SK-N-SH treated with all-trans-retinoic acid at 6 μM for 48 hours (cell line): ENCODE data around the gene SEMA4D.

ENCODE experiments used
- ATAC-seq: fragments of 200-7000 bp; cut with Tn5 transposase; 3 replicates; pipeline ENCODE4 v1.9.1; 2020; ENCODE audit warnings: mild to moderate bottlenecking, moderate library complexity
- ARNTL ChIP-seq: fragments of 450-650 bp; formaldehyde crosslinking; IDR thresholded peaks from 2 replicates; pipeline ENCODE4 v1.5.0; 2020; ENCODE audit warnings: low read depth, mild to moderate bottlenecking, moderate library complexity, borderline replicate concordance
- BACH2 ChIP-seq: fragments of 250-450 bp; sonication (Bioruptor Pico); IDR thresholded peaks from 2 replicates; pipeline ENCODE4 v1.9.0; 2021; ENCODE audit warnings: mild to moderate bottlenecking, borderline replicate concordance
- CREB5 ChIP-seq: fragments of 250-450 bp; sonication (Bioruptor Pico); IDR thresholded peaks from 2 replicates; pipeline ENCODE4 v1.5.1; 2020; ENCODE audit warnings: low read depth, mild to moderate bottlenecking, moderate library complexity
- ESRRG ChIP-seq: fragments of 250-450 bp; sonication (Bioruptor Pico); IDR thresholded peaks from 2 replicates; pipeline ENCODE4 v1.6.1; 2021; ENCODE audit warnings: mild to moderate bottlenecking
- GLIS3 ChIP-seq: fragments of 250-450 bp; sonication (Bioruptor Pico); IDR thresholded peaks from 2 replicates; pipeline ENCODE4 v1.5.0; 2020; ENCODE audit warnings: mild to moderate bottlenecking, moderate library complexity
- OSR1 ChIP-seq: fragments of 250-450 bp; sonication (Bioruptor Pico); IDR thresholded peaks from 2 replicates; pipeline ENCODE4 v1.8.0; 2022; ENCODE audit warnings: moderate library complexity, mild to moderate bottlenecking, inconsistent platforms
- PPARA ChIP-seq: fragments of 250-450 bp; sonication (Bioruptor Pico); IDR thresholded peaks from 2 replicates; pipeline ENCODE4 v1.5.0; 2020; ENCODE audit warnings: mild to moderate bottlenecking, borderline replicate concordance
- RARB ChIP-seq: fragments of 250-450 bp; sonication (Bioruptor Pico); IDR thresholded peaks from 2 replicates; pipeline ENCODE4 v1.8.0; 2021; ENCODE audit warnings: mild to moderate bottlenecking, moderate library complexity
- TCF4 ChIP-seq: fragments of 250-450 bp; sonication (Bioruptor Pico); IDR thresholded peaks from 2 replicates; pipeline ENCODE4 v1.8.0; 2021; ENCODE audit warnings: mild to moderate bottlenecking, moderate library complexity, borderline replicate concordance
- TOX ChIP-seq: fragments of 250-450 bp; sonication (Bioruptor Pico); IDR thresholded peaks from 2 replicates; pipeline ENCODE4 v1.8.0; 2021; ENCODE audit warnings: mild to moderate bottlenecking, moderate library complexity, borderline replicate concordance
- ZC3H10 ChIP-seq: fragments of 250-450 bp; sonication (Bioruptor Pico); IDR thresholded peaks from 2 replicates; pipeline ENCODE4 v1.5.1; 2021; ENCODE audit warnings: mild to moderate bottlenecking, moderate library complexity
- ZFP3 ChIP-seq: fragments of 250-450 bp; sonication (Bioruptor Pico); IDR thresholded peaks from 2 replicates; pipeline ENCODE4 v1.5.0; 2020; ENCODE audit warnings: mild to moderate bottlenecking, moderate library complexity
- ZFP30 ChIP-seq: fragments of 450-650 bp; formaldehyde crosslinking; IDR thresholded peaks from 2 replicates; pipeline ENCODE4 v1.5.0; 2022; ENCODE audit warnings: mild to moderate bottlenecking, moderate library complexity
- ZNF565 ChIP-seq: fragments of 450-650 bp; formaldehyde crosslinking; conservative IDR thresholded peaks from 2 replicates; pipeline ENCODE4 v1.5.0; 2020; ENCODE audit warnings: low read depth, mild to moderate bottlenecking, moderate library complexity
- ZNF70 ChIP-seq: fragments of 450-650 bp; formaldehyde crosslinking; IDR thresholded peaks from 2 replicates; pipeline ENCODE4 v1.5.0; 2020; ENCODE audit warnings: mild to moderate bottlenecking, moderate library complexity
- ZNF8 ChIP-seq: fragments of 450-650 bp; formaldehyde crosslinking; IDR thresholded peaks from 2 replicates; pipeline ENCODE4 v1.5.0; 2020; ENCODE audit warnings: mild to moderate bottlenecking, moderate library complexity
- TF ChIP-seq, protein P1 (sequence below): fragments of 250-450 bp; sonication (Bioruptor Pico); IDR thresholded peaks from 2 replicates; pipeline ENCODE4 v1.8.0; 2021; ENCODE audit warnings: low read depth, mild to moderate bottlenecking, moderate library complexity, borderline replicate concordance
- TF ChIP-seq, protein P2 (sequence below): fragments of 250-450 bp; sonication (Bioruptor Pico); IDR thresholded peaks from 2 replicates; pipeline ENCODE4 v1.5.1; 2021; ENCODE audit warnings: mild to moderate bottlenecking, moderate library complexity
- TF ChIP-seq, protein P3 (sequence below): fragments of 250-450 bp; sonication (Bioruptor Pico); IDR thresholded peaks from 2 replicates; pipeline ENCODE4 v1.8.0; 2020; ENCODE audit warnings: mild to moderate bottlenecking, moderate library complexity, borderline replicate concordance
- TF ChIP-seq, protein P4 (sequence below): fragments of 250-450 bp; sonication (Bioruptor Pico); IDR thresholded peaks from 2 replicates; pipeline ENCODE4 v1.5.0; 2020; ENCODE audit warnings: mild to moderate bottlenecking, moderate library complexity

The SEMA4D gene

GRCh38 chr9:89347651-89348050, 150.3 kb downstream of the SEMA4D start (continued):
- TF ChIP-seq OSR1 (CRISPR knock-in tag): no peak
- TF ChIP-seq ZC3H10 (CRISPR knock-in tag): no peak
- TF ChIP-seq, all 23 proteins: peak for 0

DNA sequence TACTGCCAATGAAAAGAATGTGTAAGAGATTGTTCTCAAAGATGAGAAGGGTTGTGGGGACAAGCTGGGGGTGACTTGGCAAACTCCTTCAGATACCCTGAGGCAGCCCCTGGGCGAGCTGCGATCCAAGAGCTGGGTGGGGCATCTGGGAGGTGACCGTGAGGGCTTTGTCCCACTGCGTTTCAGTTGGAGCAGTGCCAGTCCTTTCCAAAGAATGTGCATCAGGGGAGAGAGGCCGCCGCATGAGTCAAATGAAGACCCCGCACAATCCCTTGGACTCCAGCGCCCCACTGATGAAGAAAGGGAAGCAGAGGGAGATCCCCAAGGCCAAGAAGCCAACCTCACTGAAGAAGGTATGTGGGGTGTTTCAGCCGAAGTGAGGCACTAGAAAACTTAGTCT, 151.2 kb downstream of the SEMA4D start:
- no peak for ATAC-seq
- TF ChIP-seq ZFP30 (CRISPR knock-in tag): no peak
- TF ChIP-seq ZNF565 (CRISPR knock-in tag): no peak
- no peak for TF ChIP-seq TOX (CRISPR knock-in tag)
- no peak for TF ChIP-seq RARB (CRISPR knock-in tag)
- TF ChIP-seq ARNTL (CRISPR knock-in tag): no peak
- no peak for TF ChIP-seq CREB5 (CRISPR knock-in tag)
- TF ChIP-seq, protein P1, sequence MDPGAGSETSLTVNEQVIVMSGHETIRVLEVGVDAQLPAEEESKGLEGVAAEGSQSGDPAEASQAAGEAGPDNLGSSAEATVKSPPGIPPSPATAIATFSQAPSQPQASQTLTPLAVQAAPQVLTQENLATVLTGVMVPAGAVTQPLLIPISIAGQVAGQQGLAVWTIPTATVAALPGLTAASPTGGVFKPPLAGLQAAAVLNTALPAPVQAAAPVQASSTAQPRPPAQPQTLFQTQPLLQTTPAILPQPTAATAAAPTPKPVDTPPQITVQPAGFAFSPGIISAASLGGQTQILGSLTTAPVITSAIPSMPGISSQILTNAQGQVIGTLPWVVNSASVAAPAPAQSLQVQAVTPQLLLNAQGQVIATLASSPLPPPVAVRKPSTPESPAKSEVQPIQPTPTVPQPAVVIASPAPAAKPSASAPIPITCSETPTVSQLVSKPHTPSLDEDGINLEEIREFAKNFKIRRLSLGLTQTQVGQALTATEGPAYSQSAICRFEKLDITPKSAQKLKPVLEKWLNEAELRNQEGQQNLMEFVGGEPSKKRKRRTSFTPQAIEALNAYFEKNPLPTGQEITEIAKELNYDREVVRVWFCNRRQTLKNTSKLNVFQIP: no peak
- no peak for TF ChIP-seq ZFP3 (CRISPR knock-in tag)
- TF ChIP-seq ZNF8 (CRISPR knock-in tag): no peak
- TF ChIP-seq TCF4 (CRISPR knock-in tag): no peak
- TF ChIP-seq, protein P2, sequence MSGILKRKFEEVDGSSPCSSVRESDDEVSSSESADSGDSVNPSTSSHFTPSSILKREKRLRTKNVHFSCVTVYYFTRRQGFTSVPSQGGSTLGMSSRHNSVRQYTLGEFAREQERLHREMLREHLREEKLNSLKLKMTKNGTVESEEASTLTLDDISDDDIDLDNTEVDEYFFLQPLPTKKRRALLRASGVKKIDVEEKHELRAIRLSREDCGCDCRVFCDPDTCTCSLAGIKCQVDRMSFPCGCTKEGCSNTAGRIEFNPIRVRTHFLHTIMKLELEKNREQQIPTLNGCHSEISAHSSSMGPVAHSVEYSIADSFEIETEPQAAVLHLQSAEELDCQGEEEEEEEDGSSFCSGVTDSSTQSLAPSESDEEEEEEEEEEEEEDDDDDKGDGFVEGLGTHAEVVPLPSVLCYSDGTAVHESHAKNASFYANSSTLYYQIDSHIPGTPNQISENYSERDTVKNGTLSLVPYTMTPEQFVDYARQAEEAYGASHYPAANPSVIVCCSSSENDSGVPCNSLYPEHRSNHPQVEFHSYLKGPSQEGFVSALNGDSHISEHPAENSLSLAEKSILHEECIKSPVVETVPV: no peak
- no peak for TF ChIP-seq PPARA (CRISPR knock-in tag)
- no peak for TF ChIP-seq ESRRG
- no peak for TF ChIP-seq GLIS3 (CRISPR knock-in tag)
- TF ChIP-seq, protein P3, sequence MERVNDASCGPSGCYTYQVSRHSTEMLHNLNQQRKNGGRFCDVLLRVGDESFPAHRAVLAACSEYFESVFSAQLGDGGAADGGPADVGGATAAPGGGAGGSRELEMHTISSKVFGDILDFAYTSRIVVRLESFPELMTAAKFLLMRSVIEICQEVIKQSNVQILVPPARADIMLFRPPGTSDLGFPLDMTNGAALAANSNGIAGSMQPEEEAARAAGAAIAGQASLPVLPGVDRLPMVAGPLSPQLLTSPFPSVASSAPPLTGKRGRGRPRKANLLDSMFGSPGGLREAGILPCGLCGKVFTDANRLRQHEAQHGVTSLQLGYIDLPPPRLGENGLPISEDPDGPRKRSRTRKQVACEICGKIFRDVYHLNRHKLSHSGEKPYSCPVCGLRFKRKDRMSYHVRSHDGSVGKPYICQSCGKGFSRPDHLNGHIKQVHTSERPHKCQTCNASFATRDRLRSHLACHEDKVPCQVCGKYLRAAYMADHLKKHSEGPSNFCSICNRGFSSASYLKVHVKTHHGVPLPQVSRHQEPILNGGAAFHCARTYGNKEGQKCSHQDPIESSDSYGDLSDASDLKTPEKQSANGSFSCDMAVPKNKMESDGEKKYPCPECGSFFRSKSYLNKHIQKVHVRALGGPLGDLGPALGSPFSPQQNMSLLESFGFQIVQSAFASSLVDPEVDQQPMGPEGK (CRISPR knock-in tag): no peak
- no peak for TF ChIP-seq OSR1 (CRISPR knock-in tag)
- TF ChIP-seq, protein P4, sequence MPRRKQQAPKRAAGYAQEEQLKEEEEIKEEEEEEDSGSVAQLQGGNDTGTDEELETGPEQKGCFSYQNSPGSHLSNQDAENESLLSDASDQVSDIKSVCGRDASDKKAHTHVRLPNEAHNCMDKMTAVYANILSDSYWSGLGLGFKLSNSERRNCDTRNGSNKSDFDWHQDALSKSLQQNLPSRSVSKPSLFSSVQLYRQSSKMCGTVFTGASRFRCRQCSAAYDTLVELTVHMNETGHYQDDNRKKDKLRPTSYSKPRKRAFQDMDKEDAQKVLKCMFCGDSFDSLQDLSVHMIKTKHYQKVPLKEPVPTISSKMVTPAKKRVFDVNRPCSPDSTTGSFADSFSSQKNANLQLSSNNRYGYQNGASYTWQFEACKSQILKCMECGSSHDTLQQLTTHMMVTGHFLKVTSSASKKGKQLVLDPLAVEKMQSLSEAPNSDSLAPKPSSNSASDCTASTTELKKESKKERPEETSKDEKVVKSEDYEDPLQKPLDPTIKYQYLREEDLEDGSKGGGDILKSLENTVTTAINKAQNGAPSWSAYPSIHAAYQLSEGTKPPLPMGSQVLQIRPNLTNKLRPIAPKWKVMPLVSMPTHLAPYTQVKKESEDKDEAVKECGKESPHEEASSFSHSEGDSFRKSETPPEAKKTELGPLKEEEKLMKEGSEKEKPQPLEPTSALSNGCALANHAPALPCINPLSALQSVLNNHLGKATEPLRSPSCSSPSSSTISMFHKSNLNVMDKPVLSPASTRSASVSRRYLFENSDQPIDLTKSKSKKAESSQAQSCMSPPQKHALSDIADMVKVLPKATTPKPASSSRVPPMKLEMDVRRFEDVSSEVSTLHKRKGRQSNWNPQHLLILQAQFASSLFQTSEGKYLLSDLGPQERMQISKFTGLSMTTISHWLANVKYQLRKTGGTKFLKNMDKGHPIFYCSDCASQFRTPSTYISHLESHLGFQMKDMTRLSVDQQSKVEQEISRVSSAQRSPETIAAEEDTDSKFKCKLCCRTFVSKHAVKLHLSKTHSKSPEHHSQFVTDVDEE (CRISPR knock-in tag): no peak
- no peak for TF ChIP-seq BACH2 (CRISPR knock-in tag)
- TF ChIP-seq ZNF70 (CRISPR knock-in tag): no peak

DNA sequence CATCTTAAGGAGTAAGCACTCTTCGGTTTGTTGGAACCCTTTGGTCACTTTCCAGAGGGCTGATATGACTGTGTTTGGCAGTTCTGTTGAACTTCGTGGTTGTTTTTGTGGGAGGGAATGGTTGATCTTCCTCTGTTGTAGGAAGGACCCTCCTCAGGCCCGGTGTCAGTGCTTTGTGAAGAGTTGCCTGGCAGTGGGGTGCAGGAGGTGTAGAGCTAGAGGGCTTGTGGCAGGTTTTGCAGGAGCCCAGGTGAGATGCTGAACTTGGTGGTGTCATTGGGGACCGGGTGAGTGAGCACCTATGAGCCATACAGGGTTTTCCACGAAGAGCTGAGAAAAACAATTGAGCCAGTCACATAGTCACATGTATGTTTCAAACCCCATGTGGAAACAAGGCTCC, 152.4 kb downstream of the SEMA4D start:
- no peak for ATAC-seq
- TF ChIP-seq ESRRG (no peak), ZNF8 (CRISPR knock-in tag) (no peak), BACH2 (CRISPR knock-in tag) (no peak), ZNF565 (CRISPR knock-in tag) (no peak), CREB5 (CRISPR knock-in tag) (no peak), ARNTL (CRISPR knock-in tag) (no peak), OSR1 (CRISPR knock-in tag) (no peak), ZNF70 (CRISPR knock-in tag) (no peak), RARB (CRISPR knock-in tag) (no peak)
- TF ChIP-seq, protein P4 (CRISPR knock-in tag): no peak
- TF ChIP-seq, protein P2: no peak
- TF ChIP-seq, protein P1: no peak
